IMR-90 (cell line): ENCODE data around the gene INPP5B. TPM values are rescaled to one million over a fixed set of nuclear protein-coding genes. Genes with fewer than 3 reads are reported as not detected.

Experiments
- ATAC-seq: fragments of 200-7000 bp; cut with Tn5 transposase; 2 replicates; pipeline ENCODE4 v1.9.1; 2020; ENCODE audit warnings: low read depth, mild to moderate bottlenecking, moderate library complexity
- BruUV-seq: library from RNA; stranded (reverse); fragments of 400-500 nt; replicated peaks from 2 replicates; lab custom pipeline; 2021; lab: Mats Ljungman, UMichigan
- CTCF ChIA-PET: fragments of 300-600 bp; formaldehyde crosslinking; extraction: SDS; loops from one replicate; lab custom pipeline; 2021; ENCODE audit warnings: antibody characterized with exemption; lab: Yijun Ruan, JAX
- POLR2A ChIA-PET: fragments of 300-600 bp; sonication (Branson Sonifier 250); formaldehyde crosslinking; loops from one replicate; lab custom pipeline; 2022; ENCODE audit warnings: antibody characterized with exemption; ENCODE audit not compliant: unreplicated experiment; lab: Charles Lee
- DNase-seq: peaks from one replicate; pipeline ENCODE4 v3.0.0; 2013
- H2AFZ ChIP-seq: replicated peaks from 2 replicates; pipeline ENCODE3; 2013; ENCODE audit warnings: low read length, mild to moderate bottlenecking; ENCODE audit not compliant: poor library complexity
- H2AK5ac ChIP-seq: 2 replicates; pipeline ENCODE4 v1.6.1; 2013; ENCODE audit warnings: low read depth, low read length, inconsistent platforms
- H2AK9ac ChIP-seq: replicated peaks from 2 replicates; pipeline ENCODE3; 2013; ENCODE audit warnings: mild to moderate bottlenecking, low read depth, low read length, moderate library complexity; ENCODE audit not compliant: poor library complexity
- H2BK120ac ChIP-seq: 2 replicates; pipeline ENCODE4 v1.6.1; 2013; ENCODE audit warnings: low read depth, low read length, inconsistent platforms
- H2BK15ac ChIP-seq: 3 replicates; pipeline ENCODE4 v1.6.1; 2013; ENCODE audit warnings: low read depth, low read length, inconsistent platforms
- H2BK20ac ChIP-seq: 2 replicates; pipeline ENCODE4 v1.6.1; 2013; ENCODE audit warnings: low read depth, mild to moderate bottlenecking, inconsistent platforms, low read length, moderate library complexity
- H2BK5ac ChIP-seq: 2 replicates; pipeline ENCODE4 v1.6.1; 2013; ENCODE audit warnings: mild to moderate bottlenecking, low read depth, low read length, inconsistent platforms; ENCODE audit not compliant: poor library complexity, severe bottlenecking
- H3K14ac ChIP-seq: replicated peaks from 2 replicates; pipeline ENCODE4 v1.6.1; 2013; ENCODE audit warnings: low read depth, low read length, inconsistent platforms
- H3K18ac ChIP-seq: 2 replicates; pipeline ENCODE4 v1.6.1; 2013; ENCODE audit warnings: low read depth, low read length, control low read depth
- H3K23ac ChIP-seq: 2 replicates; pipeline ENCODE4 v1.6.1; 2013; ENCODE audit warnings: low read depth, low read length, inconsistent platforms
- H3K27ac ChIP-seq: 2 replicates; pipeline ENCODE4 v1.5.1; 2013; ENCODE audit warnings: mild to moderate bottlenecking, control low read depth, low read length; ENCODE audit not compliant: insufficient read depth
- H3K27me3 ChIP-seq: 2 replicates; pipeline ENCODE4 v1.6.1; 2013; ENCODE audit warnings: low read length; ENCODE audit not compliant: control insufficient read depth, insufficient read depth
- H3K36me3 ChIP-seq: 2 replicates; pipeline ENCODE4 v1.6.1; 2013; ENCODE audit warnings: low read length, mixed read lengths; ENCODE audit not compliant: control insufficient read depth, insufficient read depth
- H3K4ac ChIP-seq: 2 replicates; pipeline ENCODE4 v1.6.1; 2013; ENCODE audit warnings: low read depth, low read length, inconsistent platforms
- H3K4me1 ChIP-seq: 2 replicates; pipeline ENCODE4 v1.6.1; 2013; ENCODE audit warnings: low read length, mixed read lengths; ENCODE audit not compliant: control insufficient read depth, insufficient read depth
- H3K4me2 ChIP-seq: 2 replicates; pipeline ENCODE4 v1.6.1; 2013; ENCODE audit warnings: low read depth, mild to moderate bottlenecking, control low read depth, low read length, moderate library complexity
- H3K4me3 ChIP-seq: 2 replicates; pipeline ENCODE4 v1.5.1; 2013; ENCODE audit warnings: low read depth, mild to moderate bottlenecking, control low read depth, low read length, moderate library complexity; ENCODE audit not compliant: insufficient read depth
- H3K56ac ChIP-seq: 2 replicates; pipeline ENCODE4 v1.6.1; 2013; ENCODE audit warnings: low read length, inconsistent platforms; ENCODE audit not compliant: insufficient read depth; ENCODE audit errors: extremely low read depth
- H3K79me1 ChIP-seq, 2 experiments: 2 replicates each; pipeline ENCODE4 v1.6.1; 2013; ENCODE audit warnings: low read length in 2 of 2, inconsistent platforms in 1 of 2, low read depth in 1 of 2
- H3K9ac ChIP-seq: 2 replicates; pipeline ENCODE4 v1.6.1; 2013; ENCODE audit warnings: low read depth, low read length, control low read depth
- H3K9me1 ChIP-seq: 2 replicates; pipeline ENCODE4 v1.6.1; 2013; ENCODE audit warnings: low read length, inconsistent platforms; ENCODE audit not compliant: insufficient read depth
- H3K9me3 ChIP-seq: 2 replicates; pipeline ENCODE4 v1.6.1; 2013; ENCODE audit warnings: low read length; ENCODE audit not compliant: control insufficient read depth, insufficient read depth
- H4K20me1 ChIP-seq: 2 replicates; pipeline ENCODE4 v1.6.1; 2013; ENCODE audit warnings: low read length, inconsistent platforms; ENCODE audit not compliant: insufficient read depth
- H4K5ac ChIP-seq: 2 replicates; pipeline ENCODE4 v1.6.1; 2013; ENCODE audit warnings: mild to moderate bottlenecking, low read depth, low read length, control low read depth
- H4K8ac ChIP-seq, 2 experiments: 2 replicates each; pipeline ENCODE4 v1.6.1; 2013; ENCODE audit warnings: low read depth in 2 of 2, low read length in 2 of 2, control low read depth in 1 of 2, inconsistent platforms in 1 of 2
- H4K91ac ChIP-seq: 2 replicates; pipeline ENCODE4 v1.6.1; 2013; ENCODE audit warnings: low read depth, low read length, inconsistent platforms; ENCODE audit not compliant: insufficient read depth
- CEBPB ChIP-seq: IDR thresholded peaks from 2 replicates; pipeline ENCODE4 v1.6.1; 2012; ENCODE audit warnings: low read depth, low read length, improper control_type of control experiment
- SMC3 ChIP-seq: fragments of 150-350 bp; IDR thresholded peaks from 2 replicates; pipeline ENCODE4 v1.6.1; 2016; ENCODE audit warnings: low read depth, mild to moderate bottlenecking, antibody characterized with exemption, low read length, moderate library complexity
- WGBS, 2 experiments: methylation state at CpG; one replicate each; pipeline versions ENCODE4 v1.1.5 to v1.1.7; 2013; ENCODE audit warnings: missing lambda C conversion rate in 2 of 2; ENCODE audit not compliant: insufficient read length in 1 of 2; ENCODE audit errors: extremely low coverage in 2 of 2; 5-methylcytosine and 5-hydroxymethylcytosine counted together
- dilution Hi-C: fragments of 300-500 bp; cut with HindIII; formaldehyde crosslinking; loops from one replicate; pipeline ENCODE4 v1.14.3; 2018; ENCODE audit warnings: low sequenced_read_pairs; ENCODE audit not compliant: unreplicated experiment
- in situ Hi-C: fragments of 300-500 bp; cut with MboI; formaldehyde crosslinking; loops from 3 replicates; pipeline ENCODE4 v1.14.3; 2019; ENCODE audit warnings: low sequenced_read_pairs, inconsistent platforms, mixed read lengths
- intact Hi-C: fragments of 100-400 bp; cut with micrococcal nuclease; formaldehyde crosslinking; loops from 2 replicates; pipeline ENCODE4 v1.10.0; 2022
- polyA plus RNA-seq, 3 experiments: library from polyadenylated mRNA; depleted of rRNA; stranded (reverse); fragments of >200 nt; gene quantifications; 2 replicates each; pipeline ENCODE4 v1.2.3, GENCODE V29; 2012; ENCODE audit warnings: low replicate concordance in 1 of 3
- total RNA-seq: library from RNA; depleted of rRNA; stranded (reverse); fragments of >200 nt; gene quantifications from 2 replicates; pipeline ENCODE4 v1.2.3, GENCODE V29; 2012
- TF ChIP-seq, protein P1 (sequence below): fragments of 150-350 bp; IDR thresholded peaks from 2 replicates; pipeline ENCODE4 v1.6.1; 2016; ENCODE audit warnings: low read depth, mild to moderate bottlenecking, low read length, moderate library complexity, borderline replicate concordance

The INPP5B gene
- total and polyA plus RNA-seq, 2 of the 4 experiments (the other 2 are of a cell fraction) = 9.4 to 20.4 TPM

DNA sequence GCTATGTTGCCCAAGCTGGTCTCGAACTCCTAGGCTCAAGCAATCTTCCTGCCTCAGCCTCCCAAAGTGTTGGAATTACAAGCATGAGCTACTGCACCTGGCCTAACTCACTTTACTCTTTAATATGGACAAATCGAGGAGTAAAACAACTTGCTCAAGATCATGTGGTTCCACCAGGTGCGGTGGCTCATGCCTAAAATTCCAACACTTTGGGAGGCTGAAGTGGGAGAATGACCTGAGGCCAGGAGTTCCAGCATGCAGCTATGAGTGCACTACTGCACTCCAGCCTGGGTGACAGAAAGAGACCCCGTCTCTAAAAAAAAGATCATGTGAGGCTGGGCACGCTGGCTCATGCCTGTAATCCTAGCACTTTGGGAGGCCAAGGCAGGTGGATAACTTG is 2.0 kb downstream of the INPP5B start:
- dilution Hi-C loops = no loop called here
- BruUV-seq = no TSS peak
- in situ Hi-C loops = no loop called here

More for the DNA sequence above, 2.0 kb downstream of the INPP5B start:
- 100% methylated on average over 1 of the region's 5 CpGs; no CpG with 5 or more reads in 1 of the 2 experiments for WGBS, 2 experiments
- no peak overlapping the region for H2BK5ac ChIP-seq
- no peak overlapping the region for H3K14ac ChIP-seq
- H3K56ac ChIP-seq = no peak overlapping the region
- no peak for ATAC-seq
- H3K4ac ChIP-seq = no peak overlapping the region
- no peak overlapping the region for H3K4me2 ChIP-seq
- H3K79me1 ChIP-seq = peaks cover 10 to 58% of the 10 kb centered on the region in 2 experiments
- TF ChIP-seq, protein P1, sequence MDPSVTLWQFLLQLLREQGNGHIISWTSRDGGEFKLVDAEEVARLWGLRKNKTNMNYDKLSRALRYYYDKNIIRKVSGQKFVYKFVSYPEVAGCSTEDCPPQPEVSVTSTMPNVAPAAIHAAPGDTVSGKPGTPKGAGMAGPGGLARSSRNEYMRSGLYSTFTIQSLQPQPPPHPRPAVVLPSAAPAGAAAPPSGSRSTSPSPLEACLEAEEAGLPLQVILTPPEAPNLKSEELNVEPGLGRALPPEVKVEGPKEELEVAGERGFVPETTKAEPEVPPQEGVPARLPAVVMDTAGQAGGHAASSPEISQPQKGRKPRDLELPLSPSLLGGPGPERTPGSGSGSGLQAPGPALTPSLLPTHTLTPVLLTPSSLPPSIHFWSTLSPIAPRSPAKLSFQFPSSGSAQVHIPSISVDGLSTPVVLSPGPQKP = no peak
- TF ChIP-seq SMC3 = no peak
- no peak for TF ChIP-seq CEBPB
- no peak overlapping the region for H2AFZ ChIP-seq
- no peak overlapping the region for H4K5ac ChIP-seq
- no peak overlapping the region for H4K91ac ChIP-seq
- H3K27ac ChIP-seq = no peak overlapping the region
- no peak overlapping the region for H2BK15ac ChIP-seq
- no peaks in the 10 kb centered on the region for H4K20me1 ChIP-seq
- H3K18ac ChIP-seq = no peak overlapping the region
- H3K9ac ChIP-seq = no peak overlapping the region
- POLR2A ChIA-PET = interaction anchor here (0.7 kb wide), 1 partner anchor 39 kb away, joined by 11 read pairs; no protein-coding TSS in a partner anchor
- H2BK120ac ChIP-seq = no peak overlapping the region
- H3K9me3 ChIP-seq = no peaks in the 10 kb centered on the region
- H2AK9ac ChIP-seq = no peak overlapping the region
- H2BK20ac ChIP-seq = no peak overlapping the region
- intact Hi-C loops = no loop called here
- no peak overlapping the region for H4K8ac ChIP-seq
- peaks cover 8% of the 10 kb centered on the region for H3K4me1 ChIP-seq
- peaks cover 18% of the 10 kb centered on the region for H3K9me1 ChIP-seq
- H2AK5ac ChIP-seq = no peak overlapping the region
- no peak for DNase-seq
- no peak overlapping the region for H3K4me3 ChIP-seq
- H3K23ac ChIP-seq = no peak overlapping the region
- peaks cover 28% of the 10 kb centered on the region for H3K36me3 ChIP-seq
- no peaks in the 10 kb centered on the region for H3K27me3 ChIP-seq
- CTCF ChIA-PET = no interaction called here
